H1 (cell line): ENCODE measurements around the gene KLHDC7A. TPM values are rescaled to one million over a fixed set of nuclear protein-coding genes. Genes with fewer than 3 reads are reported as not detected.

Experiments used
- CTCF ChIA-PET: fragments of 300-600 bp; sonication (Branson Sonifier 250); formaldehyde crosslinking; loops from one replicate; lab custom pipeline; 2021; ENCODE audit not compliant: partially characterized antibody; lab: Charles Lee
- POLR2A ChIA-PET: fragments of 300-600 bp; sonication (Branson Sonifier 250); formaldehyde crosslinking; loops from one replicate; lab custom pipeline; 2021; ENCODE audit warnings: inconsistent platforms; ENCODE audit not compliant: partially characterized antibody; lab: Charles Lee
- DNase-seq, 2 experiments: peaks; one replicate each; pipeline versions ENCODE4 v3.0.0 to v3.0.0-alpha.2; 2010 to 2022; ENCODE audit warnings: low spot score in 2 of 2, low read depth in 1 of 2, mixed read lengths in 1 of 2
- FAIRE-seq: peaks from 2 replicates; lab custom pipeline; 2011; peaks lifted over from hg19 to GRCh38; lab: Jason Lieb, UNC
- H2AFZ ChIP-seq: 2 replicates; pipeline ENCODE4 v1.8.1; 2012; ENCODE audit warnings: low read length, inconsistent platforms
- H2AK5ac ChIP-seq: 2 replicates; pipeline ENCODE4 v1.6.1; 2013; ENCODE audit warnings: low read depth, low read length
- H2BK120ac ChIP-seq: replicated peaks from 2 replicates; pipeline ENCODE3; 2013; ENCODE audit warnings: low read depth, low read length, inconsistent platforms
- H2BK12ac ChIP-seq: 2 replicates; pipeline ENCODE4 v1.6.1; 2013; ENCODE audit warnings: low read depth, low read length
- H2BK15ac ChIP-seq: 2 replicates; pipeline ENCODE4 v1.6.1; 2013; ENCODE audit warnings: low read length
- H2BK20ac ChIP-seq: 2 replicates; pipeline ENCODE4 v1.6.1; 2013; ENCODE audit warnings: low read length
- H2BK5ac ChIP-seq: 2 replicates; pipeline ENCODE4 v1.6.1; 2013; ENCODE audit warnings: low read depth, low read length
- H3K14ac ChIP-seq: 2 replicates; pipeline ENCODE4 v1.6.1; 2013; ENCODE audit warnings: inconsistent platforms; ENCODE audit not compliant: insufficient read length
- H3K18ac ChIP-seq: 2 replicates; pipeline ENCODE4 v1.6.1; 2013; ENCODE audit warnings: low read length; ENCODE audit errors: extremely low read depth
- H3K23ac ChIP-seq: 2 replicates; pipeline ENCODE4 v1.6.1; 2013; ENCODE audit warnings: inconsistent platforms; ENCODE audit not compliant: insufficient read length
- H3K23me2 ChIP-seq: 2 replicates; pipeline ENCODE4 v1.6.1; 2013; ENCODE audit warnings: low read depth, low read length
- H3K27ac ChIP-seq: 2 replicates; pipeline ENCODE4 v1.6.1; 2011; ENCODE audit warnings: low read depth, low read length, inconsistent platforms
- H3K27me3 ChIP-seq, 4 experiments: replicated peaks in 1 of 4; 1 replicate in 1 of 4; 2 replicates in 3 of 4; pipeline versions ENCODE4 v1.6.1 to v1.8.1; 2011 to 2013; ENCODE audit warnings: low read length in 3 of 4, mild to moderate bottlenecking in 3 of 4, inconsistent platforms in 2 of 4, mixed read lengths in 2 of 4, moderate library complexity in 1 of 4; ENCODE audit not compliant: control insufficient read depth in 3 of 4, insufficient read depth in 3 of 4; ENCODE audit errors: extremely low read depth in 1 of 4
- H3K36me3 ChIP-seq, 4 experiments: 2 replicates each; pipeline versions ENCODE4 v1.6.1 to v1.8.1; 2011 to 2013; ENCODE audit warnings: mild to moderate bottlenecking in 4 of 4, low read length in 3 of 4, moderate library complexity in 2 of 4, control low read depth in 1 of 4, inconsistent platforms in 1 of 4; ENCODE audit not compliant: insufficient read depth in 4 of 4, control insufficient read depth in 2 of 4
- H3K4ac ChIP-seq: replicated peaks from 2 replicates; pipeline ENCODE3; 2013; ENCODE audit warnings: low read length, low read depth, mixed read lengths, inconsistent platforms; ENCODE audit not compliant: insufficient read length
- H3K4me1 ChIP-seq, 4 experiments: replicated peaks in 1 of 4; 1 replicate in 1 of 4; 2 replicates in 3 of 4; pipeline versions ENCODE4 v1.6.1 to v1.8.1; 2011 to 2013; ENCODE audit warnings: low read length in 3 of 4, inconsistent platforms in 2 of 4, mixed read lengths in 1 of 4; ENCODE audit not compliant: insufficient read depth in 4 of 4, control insufficient read depth in 3 of 4
- H3K4me2 ChIP-seq, 2 experiments: 2 replicates each; pipeline versions ENCODE4 v1.6.1 to v1.8.1; 2011 to 2013; ENCODE audit warnings: low read depth in 2 of 2, low read length in 2 of 2, control low read depth in 1 of 2, inconsistent platforms in 1 of 2, mild to moderate bottlenecking in 1 of 2; ENCODE audit not compliant: insufficient read depth in 1 of 2
- H3K4me3 ChIP-seq, 4 experiments: fragments of 200-600, 300-600 bp in 1 of 4; sonication (generic), shearing (Covaris generic), sonication (Bioruptor Twin) in 1 of 4; 2 replicates each; pipeline versions ENCODE4 v1.5.1 to v1.8.1; 2011 to 2016; ENCODE audit warnings: low read length in 4 of 4, low read depth in 3 of 4, control low read depth in 2 of 4, inconsistent platforms in 2 of 4, mild to moderate bottlenecking in 2 of 4, mixed read lengths in 1 of 4, moderate library complexity in 1 of 4; ENCODE audit not compliant: insufficient read depth in 2 of 4; ENCODE audit errors: extremely low read depth in 1 of 4
- H3K56ac ChIP-seq: replicated peaks from 2 replicates; pipeline ENCODE3; 2013; ENCODE audit warnings: low read depth, mild to moderate bottlenecking, mixed read lengths, low read length, inconsistent platforms; ENCODE audit not compliant: insufficient read length
- H3K79me1 ChIP-seq: 2 replicates; pipeline ENCODE4 v1.6.1; 2013; ENCODE audit warnings: low read depth, low read length, control low read depth
- H3K79me2 ChIP-seq, 2 experiments: 2 replicates each; pipeline versions ENCODE4 v1.6.1 to v1.8.1; 2012 to 2013; ENCODE audit warnings: low read length in 2 of 2, mild to moderate bottlenecking in 2 of 2, inconsistent platforms in 1 of 2; ENCODE audit not compliant: insufficient read depth in 2 of 2, control insufficient read depth in 1 of 2
- H3K9ac ChIP-seq, 4 experiments: replicated peaks in 1 of 4; 1 replicate in 1 of 4; 2 replicates in 3 of 4; pipeline versions ENCODE4 v1.6.1 to v1.8.1; 2011 to 2013; ENCODE audit warnings: low read depth in 3 of 4, low read length in 3 of 4, control low read depth in 2 of 4, mild to moderate bottlenecking in 2 of 4, moderate library complexity in 2 of 4, inconsistent platforms in 1 of 4; ENCODE audit errors: extremely low read depth in 1 of 4
- H3K9me3 ChIP-seq, 2 experiments: 2 replicates each; pipeline versions ENCODE4 v1.6.1 to v1.8.1; 2012 to 2013; ENCODE audit warnings: mild to moderate bottlenecking in 2 of 2, moderate library complexity in 2 of 2, control low read depth in 1 of 2, inconsistent platforms in 1 of 2, low read depth in 1 of 2, low read length in 1 of 2, mixed read lengths in 1 of 2; ENCODE audit not compliant: insufficient read depth in 2 of 2
- H4K20me1 ChIP-seq, 2 experiments: replicated peaks in 1 of 2; 2 replicates each; pipeline versions ENCODE3 to v1.8.1; 2011 to 2013; ENCODE audit warnings: inconsistent platforms in 2 of 2, low read length in 2 of 2, mild to moderate bottlenecking in 1 of 2; ENCODE audit not compliant: insufficient read depth in 2 of 2, control insufficient read depth in 1 of 2
- H4K5ac ChIP-seq: 2 replicates; pipeline ENCODE4 v1.6.1; 2013; ENCODE audit warnings: low read length, low read depth, mixed read lengths, inconsistent platforms; ENCODE audit not compliant: insufficient read length
- H4K8ac ChIP-seq: 2 replicates; pipeline ENCODE4 v1.8.0; 2013; ENCODE audit warnings: mild to moderate bottlenecking, moderate library complexity, low read length, inconsistent platforms; ENCODE audit not compliant: insufficient read depth; ENCODE audit errors: extremely low read depth
- H4K91ac ChIP-seq: replicated peaks from 2 replicates; pipeline ENCODE3; 2013; ENCODE audit warnings: low read length, mixed read lengths, inconsistent platforms; ENCODE audit not compliant: insufficient read length
- CHD2 ChIP-seq: IDR thresholded peaks from 2 replicates; pipeline ENCODE4 v1.6.1; 2012; ENCODE audit warnings: low read length, improper control_type of control experiment
- RFX5 ChIP-seq: IDR thresholded peaks from 2 replicates; pipeline ENCODE4 v1.6.1; 2011; ENCODE audit warnings: low read depth, low read length, improper control_type of control experiment, borderline replicate concordance
- SIX5 ChIP-seq: IDR thresholded peaks from 2 replicates; pipeline ENCODE4 v1.6.1; 2011; ENCODE audit warnings: mild to moderate bottlenecking, low read depth, low read length
- TAF1 ChIP-seq: IDR thresholded peaks from 2 replicates; pipeline ENCODE4 v1.6.1; 2011; ENCODE audit warnings: mild to moderate bottlenecking, low read depth, low read length
- WGBS, 2 experiments: shearing (Covaris generic) in 1 of 2; methylation state at CpG; one replicate each; pipeline versions ENCODE4 v1.1.6 to v1.1.7; 2013 to 2015; ENCODE audit warnings: low lambda C conversion rate in 2 of 2, mixed read lengths in 2 of 2, inconsistent platforms in 1 of 2, low coverage in 1 of 2, missing lambda C conversion rate in 1 of 2; ENCODE audit not compliant: insufficient replicate concordance in 2 of 2, insufficient coverage in 1 of 2, insufficient read length in 1 of 2; ENCODE audit errors: extremely low coverage in 1 of 2, missing lambda C conversion rate in 1 of 2; 5-methylcytosine and 5-hydroxymethylcytosine counted together
- polyA plus RNA-seq, 7 experiments: library from polyadenylated mRNA; depleted of rRNA in 3 of 7; stranded (reverse) in 5 of 7; unstranded in 2 of 7; fragments of >200 nt in 5 of 7; fragments of 200-250 nt in 2 of 7; gene quantifications; 1 replicate in 5 of 7; 2 replicates in 1 of 7; 4 replicates in 1 of 7; pipeline versions ENCODE4 v1.2.1 to v1.2.3, GENCODE V29; 2011 to 2013; ENCODE audit warnings: missing spikeins in 2 of 7, mixed read lengths in 2 of 7
- total RNA-seq: library from RNA; stranded (reverse); fragmentation: NEBNext Ultra II Directional; extraction: Animal tissue kit (Norgen Biotek cat#: 25700); gene quantifications from 2 replicates; pipeline ENCODE4 v1.2.1, GENCODE V29; 2021
- TF ChIP-seq, protein P1 (sequence below), 3 experiments: IDR thresholded peaks; 1 replicate in 2 of 3; 2 replicates in 1 of 3; pipeline versions ENCODE4 v1.5.1 to v1.6.1; 2011; ENCODE audit warnings: low read length in 3 of 3, mild to moderate bottlenecking in 3 of 3, inconsistent platforms in 2 of 3, low read depth in 1 of 3, moderate library complexity in 1 of 3; ENCODE audit not compliant: insufficient read depth in 1 of 3; ENCODE audit errors: control extremely low read depth in 1 of 3
- TF ChIP-seq, protein P2 (sequence below): IDR thresholded peaks from 2 replicates; pipeline ENCODE4 v1.6.1; 2012; ENCODE audit warnings: inconsistent platforms
- TF ChIP-seq, protein P3 (sequence below): IDR thresholded peaks from 2 replicates; pipeline ENCODE4 v1.6.1; 2012; ENCODE audit warnings: inconsistent platforms
- TF ChIP-seq, protein P4 (sequence below): IDR thresholded peaks from 2 replicates; pipeline ENCODE4 v1.6.1; 2012; ENCODE audit warnings: low read length, inconsistent platforms

Gene KLHDC7A
- total and polyA plus RNA-seq, 2 of the 8 experiments (the other 6 are each of a cell fraction or from before 2014, with no cell fraction given), result 3.9 to 18.9 TPM

DNA sequence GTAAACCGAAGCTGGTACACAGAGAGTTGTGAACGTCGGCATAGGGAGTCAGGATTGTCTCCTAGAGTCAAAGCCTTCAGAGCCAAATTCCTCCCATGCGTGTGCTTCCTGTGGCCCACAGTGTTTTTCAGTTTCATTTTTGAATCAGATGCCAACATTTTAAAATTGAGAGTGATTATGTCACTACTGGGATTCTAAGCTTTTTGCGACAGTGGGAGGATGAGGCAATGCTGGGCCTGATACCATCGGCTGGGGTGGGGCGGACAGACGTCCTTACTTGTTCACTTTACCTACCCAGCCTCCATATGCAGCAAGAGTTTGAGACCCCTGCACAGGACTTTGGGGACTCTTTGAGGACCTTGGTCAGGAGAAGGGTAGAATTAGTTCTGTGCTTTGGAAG lies 1.3 kb upstream of the KLHDC7A start:
- Histone ChIP-seq H4K20me1 (no peaks in the 10 kb centered on the region), H3K27me3 (no peaks in the 10 kb centered on the region; a peak in 1 of 7 replicates), H3K4me3 (no peak overlapping the region), H3K18ac (peak overlapping the region; percentile 98), H4K5ac (no peak overlapping the region), H3K56ac (no peak overlapping the region), H3K36me3 (peaks cover 5 to 22% (median 8%) of the 10 kb centered on the region in 4 experiments; a peak in 4 of 8 replicates), H3K79me2 (peaks cover 0 to 4% of the 10 kb centered on the region in 2 experiments; a peak in 1 of 4 replicates), H2AK5ac (peak overlapping the region; percentile 54; the same call in 1 of the 2 replicates), H3K27ac (no peak overlapping the region), H2BK12ac (0 out of 2 replicates have a peak overlapping the region, but pooled peaks have one; percentile 80), H3K4me2 (no peak overlapping the region), H3K14ac (no peak overlapping the region), H3K9me3 (peaks cover 0 to 28% of the 10 kb centered on the region in 2 experiments; a peak in 3 of 4 replicates), H3K23me2 (no peaks in the 10 kb centered on the region), H2BK120ac (peak overlapping the region; percentile 99), H3K23ac (no peak overlapping the region), H4K8ac (no peak overlapping the region), H3K9ac (no peak overlapping the region), H2BK15ac (no peak overlapping the region), H2AFZ (no peak overlapping the region), H2BK20ac (peak overlapping the region; percentile 99), H3K4ac (no peak overlapping the region), H3K79me1 (0 out of 2 replicates have a peak, but pooled peaks cover 4% of the 10 kb centered on the region), H2BK5ac (peak overlapping the region; percentile 99; the same call in 1 of the 2 replicates), H4K91ac (peak overlapping the region; percentile 90), H3K4me1 (peaks cover 17 to 26% (median 19%) of the 10 kb centered on the region in 4 experiments)
- ChIA-PET POLR2A (no interaction called here), CTCF (interaction anchor here (0.6 to 1.6 kb wide), 5 partner anchors 32 to 156 kb away, joined by 3 to 6 read pairs (median 3); no protein-coding TSS in a partner anchor)
- DNase-seq (no peak), FAIRE-seq (no peak)
- 87% methylated on average over 8 of the region's 8 CpGs; no CpG with 5 or more reads in 1 of the 2 experiments for whole genome bisulfite sequencing, 2 experiments
- no peak for TF ChIP-seq CHD2
- TF ChIP-seq, protein P1, sequence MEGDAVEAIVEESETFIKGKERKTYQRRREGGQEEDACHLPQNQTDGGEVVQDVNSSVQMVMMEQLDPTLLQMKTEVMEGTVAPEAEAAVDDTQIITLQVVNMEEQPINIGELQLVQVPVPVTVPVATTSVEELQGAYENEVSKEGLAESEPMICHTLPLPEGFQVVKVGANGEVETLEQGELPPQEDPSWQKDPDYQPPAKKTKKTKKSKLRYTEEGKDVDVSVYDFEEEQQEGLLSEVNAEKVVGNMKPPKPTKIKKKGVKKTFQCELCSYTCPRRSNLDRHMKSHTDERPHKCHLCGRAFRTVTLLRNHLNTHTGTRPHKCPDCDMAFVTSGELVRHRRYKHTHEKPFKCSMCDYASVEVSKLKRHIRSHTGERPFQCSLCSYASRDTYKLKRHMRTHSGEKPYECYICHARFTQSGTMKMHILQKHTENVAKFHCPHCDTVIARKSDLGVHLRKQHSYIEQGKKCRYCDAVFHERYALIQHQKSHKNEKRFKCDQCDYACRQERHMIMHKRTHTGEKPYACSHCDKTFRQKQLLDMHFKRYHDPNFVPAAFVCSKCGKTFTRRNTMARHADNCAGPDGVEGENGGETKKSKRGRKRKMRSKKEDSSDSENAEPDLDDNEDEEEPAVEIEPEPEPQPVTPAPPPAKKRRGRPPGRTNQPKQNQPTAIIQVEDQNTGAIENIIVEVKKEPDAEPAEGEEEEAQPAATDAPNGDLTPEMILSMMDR (IDR thresholded peaks at IDR 0.05; ENCODE audit: control extremely low read depth in 1 of 3, insufficient read depth in 1 of 3, low read depth in 1 of 3, low read length in 3 of 3), result no peak
- TF ChIP-seq TAF1, result no peak
- TF ChIP-seq RFX5, result no peak
- TF ChIP-seq, protein P2, sequence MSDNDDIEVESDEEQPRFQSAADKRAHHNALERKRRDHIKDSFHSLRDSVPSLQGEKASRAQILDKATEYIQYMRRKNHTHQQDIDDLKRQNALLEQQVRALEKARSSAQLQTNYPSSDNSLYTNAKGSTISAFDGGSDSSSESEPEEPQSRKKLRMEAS, result no peak
- TF ChIP-seq, protein P3, sequence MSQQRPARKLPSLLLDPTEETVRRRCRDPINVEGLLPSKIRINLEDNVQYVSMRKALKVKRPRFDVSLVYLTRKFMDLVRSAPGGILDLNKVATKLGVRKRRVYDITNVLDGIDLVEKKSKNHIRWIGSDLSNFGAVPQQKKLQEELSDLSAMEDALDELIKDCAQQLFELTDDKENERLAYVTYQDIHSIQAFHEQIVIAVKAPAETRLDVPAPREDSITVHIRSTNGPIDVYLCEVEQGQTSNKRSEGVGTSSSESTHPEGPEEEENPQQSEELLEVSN, result no peak
- TF ChIP-seq, protein P4, sequence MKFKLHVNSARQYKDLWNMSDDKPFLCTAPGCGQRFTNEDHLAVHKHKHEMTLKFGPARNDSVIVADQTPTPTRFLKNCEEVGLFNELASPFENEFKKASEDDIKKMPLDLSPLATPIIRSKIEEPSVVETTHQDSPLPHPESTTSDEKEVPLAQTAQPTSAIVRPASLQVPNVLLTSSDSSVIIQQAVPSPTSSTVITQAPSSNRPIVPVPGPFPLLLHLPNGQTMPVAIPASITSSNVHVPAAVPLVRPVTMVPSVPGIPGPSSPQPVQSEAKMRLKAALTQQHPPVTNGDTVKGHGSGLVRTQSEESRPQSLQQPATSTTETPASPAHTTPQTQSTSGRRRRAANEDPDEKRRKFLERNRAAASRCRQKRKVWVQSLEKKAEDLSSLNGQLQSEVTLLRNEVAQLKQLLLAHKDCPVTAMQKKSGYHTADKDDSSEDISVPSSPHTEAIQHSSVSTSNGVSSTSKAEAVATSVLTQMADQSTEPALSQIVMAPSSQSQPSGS, result no peak
- no peak for TF ChIP-seq SIX5
